GM13977 (cell line): ENCODE measurements around the gene ITPRIP.

Experiments used
- DNase-seq: peaks from one replicate; pipeline ENCODE4 v3.0.0; 2012; ENCODE audit warnings: low spot score
- CTCF ChIP-seq: IDR thresholded peaks from 2 replicates; pipeline ENCODE4 v1.5.1; 2012; ENCODE audit warnings: mild to moderate bottlenecking, control low read depth; ENCODE audit not compliant: insufficient read depth; ENCODE audit errors: extremely low read depth, missing control alignments
- in situ Hi-C: fragments of 300-500 bp; cut with MboI; formaldehyde crosslinking; loops from one replicate; pipeline ENCODE4 v1.12.0; 2022; ENCODE audit warnings: low sequenced_read_pairs, low pct_unique_long_range_greater_than_20kb, mixed read lengths, inconsistent platforms; ENCODE audit not compliant: unreplicated experiment

ITPRIP gene

GRCh38 chr10:104331208-104331838, 6.9 kb downstream of the ITPRIP start:
- in situ Hi-C loops = no loop called here
- no peak for DNase-seq
- TF ChIP-seq CTCF = no peak

GRCh38 chr10:104330168-104331110, 7.8 kb downstream of the ITPRIP start:
- DNase-seq = no peak
- in situ Hi-C loops = no loop called here
- TF ChIP-seq CTCF = no peak

GRCh38 chr10:104329735-104330134, 8.5 kb downstream of the ITPRIP start:
- TF ChIP-seq CTCF = no peak
- in situ Hi-C loops = no loop called here
- DNase-seq = no peak

GRCh38 chr10:104328896-104329710, 9.2 kb downstream of the ITPRIP start:
- in situ Hi-C loops = no loop called here
- DNase-seq = no peak
- no peak for TF ChIP-seq CTCF

GRCh38 chr10:104328646-104328895, 9.7 kb downstream of the ITPRIP start:
- no peak for TF ChIP-seq CTCF
- in situ Hi-C loops = no loop called here
- no peak for DNase-seq

- no peak for TF ChIP-seq CTCF
- no peak for DNase-seq
- in situ Hi-C loops = no loop called here
Measured at GRCh38 chr10:104327745-104328645, 10.3 kb downstream of the ITPRIP start.
